Measurements from ENCODE around the gene MED13L.

DNA sequence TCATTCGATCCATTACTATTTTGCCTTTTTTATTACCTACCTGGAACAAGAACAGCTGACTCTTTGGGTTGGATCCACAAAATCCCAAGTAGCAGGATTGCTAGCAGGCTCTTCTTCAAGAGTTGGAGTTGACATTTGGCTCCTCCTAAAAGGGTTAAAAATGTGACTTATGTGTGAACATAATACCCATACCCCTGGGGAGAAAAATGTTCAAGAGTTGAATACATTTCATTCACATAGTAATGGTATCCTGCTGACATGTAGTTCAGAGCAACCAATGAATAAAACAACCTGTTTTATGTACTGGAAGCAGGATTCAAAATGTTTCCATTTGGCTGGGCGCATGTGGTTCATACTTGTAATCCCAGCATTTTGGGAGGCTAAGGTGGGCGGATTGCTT is 264.7 kb downstream of the MED13L start:
- TF ChIP-seq, protein P1, sequence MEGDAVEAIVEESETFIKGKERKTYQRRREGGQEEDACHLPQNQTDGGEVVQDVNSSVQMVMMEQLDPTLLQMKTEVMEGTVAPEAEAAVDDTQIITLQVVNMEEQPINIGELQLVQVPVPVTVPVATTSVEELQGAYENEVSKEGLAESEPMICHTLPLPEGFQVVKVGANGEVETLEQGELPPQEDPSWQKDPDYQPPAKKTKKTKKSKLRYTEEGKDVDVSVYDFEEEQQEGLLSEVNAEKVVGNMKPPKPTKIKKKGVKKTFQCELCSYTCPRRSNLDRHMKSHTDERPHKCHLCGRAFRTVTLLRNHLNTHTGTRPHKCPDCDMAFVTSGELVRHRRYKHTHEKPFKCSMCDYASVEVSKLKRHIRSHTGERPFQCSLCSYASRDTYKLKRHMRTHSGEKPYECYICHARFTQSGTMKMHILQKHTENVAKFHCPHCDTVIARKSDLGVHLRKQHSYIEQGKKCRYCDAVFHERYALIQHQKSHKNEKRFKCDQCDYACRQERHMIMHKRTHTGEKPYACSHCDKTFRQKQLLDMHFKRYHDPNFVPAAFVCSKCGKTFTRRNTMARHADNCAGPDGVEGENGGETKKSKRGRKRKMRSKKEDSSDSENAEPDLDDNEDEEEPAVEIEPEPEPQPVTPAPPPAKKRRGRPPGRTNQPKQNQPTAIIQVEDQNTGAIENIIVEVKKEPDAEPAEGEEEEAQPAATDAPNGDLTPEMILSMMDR (IDR thresholded peaks at IDR 0.05; ENCODE audit: borderline replicate concordance, extremely low read depth, low read length, poor library complexity, severe bottlenecking), result no peak
- no peak for TF ChIP-seq EZH2 (IDR thresholded peaks at IDR 0.05; ENCODE audit: borderline replicate concordance, low read depth, low read length, severe bottlenecking)

Data from DND-41 (cell line).